ENCODE data around the gene PYCARD.

DNA sequence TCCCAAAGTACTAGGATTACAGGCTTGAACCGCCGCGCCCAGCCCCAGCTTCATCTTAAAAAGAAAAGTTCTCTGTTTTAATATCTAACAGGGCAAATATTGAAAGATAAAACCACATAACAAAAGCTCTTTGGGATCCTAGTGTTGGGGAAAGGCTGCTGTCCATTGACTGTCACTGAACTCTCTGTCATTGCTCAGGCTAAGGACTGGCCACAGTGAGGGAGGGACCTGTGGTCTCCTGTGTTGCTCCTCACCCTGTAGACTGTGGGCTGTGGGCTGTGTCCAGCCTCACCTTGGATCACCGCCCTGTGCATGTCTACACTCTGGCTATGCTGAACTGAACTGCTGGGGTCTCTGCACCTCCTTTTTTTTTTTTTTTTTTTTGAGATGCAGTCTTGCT is 25.6 kb upstream of the PYCARD start:
- TF ChIP-seq, protein P1, sequence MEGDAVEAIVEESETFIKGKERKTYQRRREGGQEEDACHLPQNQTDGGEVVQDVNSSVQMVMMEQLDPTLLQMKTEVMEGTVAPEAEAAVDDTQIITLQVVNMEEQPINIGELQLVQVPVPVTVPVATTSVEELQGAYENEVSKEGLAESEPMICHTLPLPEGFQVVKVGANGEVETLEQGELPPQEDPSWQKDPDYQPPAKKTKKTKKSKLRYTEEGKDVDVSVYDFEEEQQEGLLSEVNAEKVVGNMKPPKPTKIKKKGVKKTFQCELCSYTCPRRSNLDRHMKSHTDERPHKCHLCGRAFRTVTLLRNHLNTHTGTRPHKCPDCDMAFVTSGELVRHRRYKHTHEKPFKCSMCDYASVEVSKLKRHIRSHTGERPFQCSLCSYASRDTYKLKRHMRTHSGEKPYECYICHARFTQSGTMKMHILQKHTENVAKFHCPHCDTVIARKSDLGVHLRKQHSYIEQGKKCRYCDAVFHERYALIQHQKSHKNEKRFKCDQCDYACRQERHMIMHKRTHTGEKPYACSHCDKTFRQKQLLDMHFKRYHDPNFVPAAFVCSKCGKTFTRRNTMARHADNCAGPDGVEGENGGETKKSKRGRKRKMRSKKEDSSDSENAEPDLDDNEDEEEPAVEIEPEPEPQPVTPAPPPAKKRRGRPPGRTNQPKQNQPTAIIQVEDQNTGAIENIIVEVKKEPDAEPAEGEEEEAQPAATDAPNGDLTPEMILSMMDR (IDR thresholded peaks at IDR 0.05; ENCODE audit: insufficient read depth, low read length): no peak
- no peak for TF ChIP-seq POLR2AphosphoS5 (IDR thresholded peaks at IDR 0.05; ENCODE audit: low read depth)
